Daoy (cell line): ENCODE measurements around the gene PTPRN2. TPM values are rescaled to one million over a fixed set of nuclear protein-coding genes. Genes with fewer than 3 reads are reported as not detected.

ENCODE experiments used
- DNase-seq: peaks from one replicate; pipeline ENCODE4 v3.0.0-alpha.2; 2015; ENCODE audit warnings: low read depth
- total RNA-seq: library from RNA; depleted of rRNA; stranded (reverse); fragments of >200 nt; shearing (Covaris generic); gene quantifications from 2 replicates; pipeline ENCODE4 v1.2.3, GENCODE V29; 2014

PTPRN2 gene
- total RNA-seq, 1 experiment from 2014 or later, result 8.3 TPM

GRCh38 chr7:157525491-157525915 is 1062.1 kb downstream of the PTPRN2 start:
- no peak for DNase-seq

GRCh38 chr7:157524731-157525130 is 1062.9 kb downstream of the PTPRN2 start:
- DNase-seq, result no peak

- DNase-seq, result no peak
Measured at GRCh38 chr7:157523766-157524421, 1063.7 kb downstream of the PTPRN2 start.

GRCh38 chr7:157523371-157523765 is 1064.3 kb downstream of the PTPRN2 start:
- DNase-seq, result no peak

- no peak for DNase-seq
Measured at GRCh38 chr7:157522954-157523353, 1064.7 kb downstream of the PTPRN2 start.

GRCh38 chr7:157522189-157522588 is 1065.4 kb downstream of the PTPRN2 start:
- DNase-seq, result no peak

GRCh38 chr7:157521752-157522151 is 1065.9 kb downstream of the PTPRN2 start:
- no peak for DNase-seq

- peak; percentile 80 for DNase-seq
Measured at GRCh38 chr7:157521061-157521731, 1066.4 kb downstream of the PTPRN2 start.

GRCh38 chr7:157520249-157520648 is 1067.4 kb downstream of the PTPRN2 start:
- DNase-seq, result no peak

- DNase-seq, result no peak
Measured at GRCh38 chr7:157519798-157520244, 1067.8 kb downstream of the PTPRN2 start.

GRCh38 chr7:157519246-157519645 is 1068.4 kb downstream of the PTPRN2 start:
- no peak for DNase-seq

- DNase-seq, result no peak
Measured at GRCh38 chr7:157518514-157519175, 1069.0 kb downstream of the PTPRN2 start.

GRCh38 chr7:157517782-157518513 is 1069.7 kb downstream of the PTPRN2 start:
- no peak for DNase-seq

GRCh38 chr7:157516911-157517781 is 1070.5 kb downstream of the PTPRN2 start:
- no peak for DNase-seq

GRCh38 chr7:157516311-157516710 is 1071.3 kb downstream of the PTPRN2 start:
- peak; percentile 11 for DNase-seq

- DNase-seq, result no peak
Measured at GRCh38 chr7:157515342-157516041, 1072.1 kb downstream of the PTPRN2 start.

- DNase-seq, result no peak
Measured at GRCh38 chr7:157514746-157515145, 1072.9 kb downstream of the PTPRN2 start.

- DNase-seq, result no peak
Measured at GRCh38 chr7:157514306-157514705, 1073.3 kb downstream of the PTPRN2 start.

GRCh38 chr7:157513682-157514081 is 1073.9 kb downstream of the PTPRN2 start:
- DNase-seq, result peak; percentile 21

- peak; percentile 18 for DNase-seq
Measured at GRCh38 chr7:157513162-157513621, 1074.4 kb downstream of the PTPRN2 start.
